Measurements from ENCODE around the gene PRR12. TPM values are rescaled to one million over a fixed set of nuclear protein-coding genes. Genes with fewer than 3 reads are reported as not detected.

PRR12 gene
- polyA plus RNA-seq, 4 donors = 2.4 to 18.4 (median 8.0) TPM

DNA sequence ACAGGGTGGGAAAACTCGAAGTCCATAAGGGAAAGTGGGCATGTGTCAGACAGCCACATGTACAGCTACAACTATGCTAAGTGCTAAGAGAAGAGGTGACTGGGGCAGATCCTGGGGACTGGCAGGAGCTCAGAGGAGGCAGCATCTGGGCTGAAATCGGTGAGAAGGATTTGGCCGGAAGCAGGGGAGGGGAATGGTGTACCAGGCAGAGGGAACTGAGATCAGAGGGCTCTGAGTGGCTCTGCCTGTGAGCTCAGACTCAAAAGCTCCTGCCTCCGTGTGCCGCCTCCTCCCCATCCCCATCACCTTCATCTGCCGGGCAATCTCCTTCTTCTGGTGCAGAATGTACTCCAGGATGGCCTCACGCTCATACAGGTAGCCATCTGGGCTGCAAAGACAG lies 32.4 kb upstream of the PRR12 start:
- H3K27me3 ChIP-seq (ENCODE audit: control insufficient read depth in 3 of 3, insufficient read depth in 3 of 3, low read length in 3 of 3) = no peaks in the 10 kb centered on the region
- H3K4me3 ChIP-seq (ENCODE audit: low read depth in 1 of 3, low read length in 3 of 3) = no peak overlapping the region
- WGBS, 3 donors = 45 to 73% (median 63%) methylated on average over 7 of the region's 7 CpGs
- peaks cover 5 to 48% (median 11%) of the 10 kb centered on the region in 3 donors for H3K4me1 ChIP-seq (ENCODE audit: control insufficient read depth in 3 of 3, insufficient read depth in 2 of 3, low read depth in 1 of 3, low read length in 2 of 3)
- peak overlapping the region in 1 of 3 donors; percentile 27 for H3K27ac ChIP-seq (ENCODE audit: low read depth in 1 of 3, low read length in 2 of 3)
- DNase-seq = no peak
- H3K36me3 ChIP-seq (ENCODE audit: control insufficient read depth in 3 of 3, insufficient read depth in 2 of 3, low read depth in 1 of 3, low read length in 3 of 3) = peaks cover 12 to 63% (median 22%) of the 10 kb centered on the region in 3 donors
- FAIRE-seq = no peak
- no peaks in the 10 kb centered on the region for H3K9me3 ChIP-seq (ENCODE audit: control insufficient read depth in 2 of 2, insufficient read depth in 1 of 2, low read depth in 1 of 2, low read length in 1 of 2)

- FAIRE-seq (no peak), DNase-seq (no peak)
- peak overlapping the region; percentile 66 to 87 (median 75) for H3K27ac ChIP-seq (ENCODE audit: low read depth in 1 of 3, low read length in 2 of 3)
- H3K4me1 ChIP-seq (ENCODE audit: control insufficient read depth in 3 of 3, insufficient read depth in 2 of 3, low read depth in 1 of 3, low read length in 2 of 3) = peaks cover 5 to 42% (median 11%) of the 10 kb centered on the region in 3 donors
- H3K4me3 ChIP-seq (ENCODE audit: low read depth in 1 of 3, low read length in 3 of 3) = no peak overlapping the region
- H3K36me3 ChIP-seq (ENCODE audit: control insufficient read depth in 3 of 3, insufficient read depth in 2 of 3, low read depth in 1 of 3, low read length in 3 of 3) = peaks cover 12 to 63% (median 22%) of the 10 kb centered on the region in 3 donors
- no peaks in the 10 kb centered on the region for H3K27me3 ChIP-seq (ENCODE audit: control insufficient read depth in 3 of 3, insufficient read depth in 3 of 3, low read length in 3 of 3)
- H3K9me3 ChIP-seq (ENCODE audit: control insufficient read depth in 2 of 2, insufficient read depth in 1 of 2, low read depth in 1 of 2, low read length in 1 of 2) = no peaks in the 10 kb centered on the region
- WGBS, 3 donors = 12 to 58% (median 43%) methylated on average over 3 of the region's 3 CpGs
These were observed 31.5 kb upstream of the PRR12 start for GRCh38 chr19:49559443-49559842.

DNA sequence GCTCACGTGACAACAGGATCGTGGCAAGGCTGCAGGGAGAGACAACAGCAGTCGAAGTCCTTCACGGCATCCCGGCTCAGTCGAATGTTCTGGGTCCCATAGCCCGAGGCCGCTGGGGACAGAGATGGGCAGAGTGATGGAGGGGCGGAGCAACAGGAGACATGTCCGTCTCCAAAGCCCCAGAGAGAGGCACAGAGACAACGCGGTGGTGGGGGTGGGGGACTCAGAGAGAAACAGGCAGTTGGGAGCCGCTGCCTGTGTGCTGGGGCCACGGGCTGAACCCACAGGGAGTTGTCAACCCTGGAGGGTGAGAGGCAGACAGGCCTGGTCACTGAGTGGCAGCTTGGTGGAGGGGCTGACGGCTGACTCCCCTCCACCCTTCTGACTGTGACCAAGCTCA lies 31.1 kb upstream of the PRR12 start:
- Histone ChIP-seq H3K9me3 (ENCODE audit: control insufficient read depth in 2 of 2, insufficient read depth in 1 of 2, low read depth in 1 of 2, low read length in 1 of 2) (no peaks in the 10 kb centered on the region), H3K27ac (ENCODE audit: low read depth in 1 of 3, low read length in 2 of 3) (peak overlapping the region; percentile 66 to 87 (median 75)), H3K27me3 (ENCODE audit: control insufficient read depth in 3 of 3, insufficient read depth in 3 of 3, low read length in 3 of 3) (no peaks in the 10 kb centered on the region), H3K4me3 (ENCODE audit: low read depth in 1 of 3, low read length in 3 of 3) (no peak overlapping the region), H3K36me3 (ENCODE audit: control insufficient read depth in 3 of 3, insufficient read depth in 2 of 3, low read depth in 1 of 3, low read length in 3 of 3) (peaks cover 12 to 58% (median 22%) of the 10 kb centered on the region in 3 donors), H3K4me1 (ENCODE audit: control insufficient read depth in 3 of 3, insufficient read depth in 2 of 3, low read depth in 1 of 3, low read length in 2 of 3) (peaks cover 5 to 42% (median 12%) of the 10 kb centered on the region in 3 donors)
- 28 to 53% (median 29%) methylated on average over 15 of the region's 15 CpGs for WGBS, 3 donors
- DNase-seq (peak in 1 of 2 donors; percentile 61), FAIRE-seq (no peak)

- peak in 1 of 2 donors; percentile 55 for DNase-seq
- H3K27ac ChIP-seq (ENCODE audit: low read depth in 1 of 3, low read length in 2 of 3) = peak overlapping the region; percentile 66 to 87 (median 75)
- WGBS, 3 donors = 13 to 36% (median 15%) methylated on average over 12 to 15 of the region's 15 CpGs
These were observed 30.6 kb upstream of the PRR12 start for GRCh38 chr19:49560358-49560900.

DNA sequence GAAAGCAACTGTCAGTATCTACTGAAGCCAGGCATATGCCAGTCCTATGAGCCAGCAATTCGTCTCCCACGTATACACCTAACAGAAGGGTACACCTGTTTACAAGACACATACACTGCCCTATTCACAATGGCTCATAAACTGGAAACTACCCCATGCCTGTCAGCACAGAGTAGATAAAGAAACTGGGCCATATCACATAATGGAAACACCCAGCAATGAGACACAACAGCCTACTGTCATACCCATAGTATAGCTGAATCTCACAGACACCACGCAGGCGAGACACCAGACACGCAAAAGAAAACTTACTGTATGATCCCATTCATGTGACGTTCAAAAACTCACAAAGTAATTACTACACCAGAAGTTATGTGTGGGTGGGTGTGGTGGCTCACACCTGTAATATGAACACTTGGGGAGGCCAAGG lies 26.4 kb upstream of the PRR12 start:
- FAIRE-seq = no peak

More at GRCh38 chr19:49560358-49560900, 30.6 kb upstream of the PRR12 start:
- no peak for FAIRE-seq
- H3K36me3 ChIP-seq (ENCODE audit: control insufficient read depth in 3 of 3, insufficient read depth in 2 of 3, low read depth in 1 of 3, low read length in 3 of 3) = peaks cover 11 to 53% (median 22%) of the 10 kb centered on the region in 3 donors
- H3K4me3 ChIP-seq (ENCODE audit: low read depth in 1 of 3, low read length in 3 of 3) = no peak overlapping the region
- H3K27me3 ChIP-seq (ENCODE audit: control insufficient read depth in 3 of 3, insufficient read depth in 3 of 3, low read length in 3 of 3) = no peaks in the 10 kb centered on the region
- H3K9me3 ChIP-seq (ENCODE audit: control insufficient read depth in 2 of 2, insufficient read depth in 1 of 2, low read depth in 1 of 2, low read length in 1 of 2) = no peaks in the 10 kb centered on the region
- H3K4me1 ChIP-seq (ENCODE audit: control insufficient read depth in 3 of 3, insufficient read depth in 2 of 3, low read depth in 1 of 3, low read length in 2 of 3) = peaks cover 5 to 41% (median 13%) of the 10 kb centered on the region in 3 donors

GRCh38 chr19:49565261-49565660 lies 25.7 kb upstream of the PRR12 start:
- H3K27me3 ChIP-seq (ENCODE audit: control insufficient read depth in 3 of 3, insufficient read depth in 3 of 3, low read length in 3 of 3) = no peaks in the 10 kb centered on the region
- DNase-seq (peak; percentile 74 to 90), FAIRE-seq (no peak)
- no peak overlapping the region for H3K4me3 ChIP-seq (ENCODE audit: low read depth in 1 of 3, low read length in 3 of 3)
- 20 to 30% (median 26%) methylated on average over 4 of the region's 4 CpGs for WGBS, 3 donors
- H3K4me1 ChIP-seq (ENCODE audit: control insufficient read depth in 3 of 3, insufficient read depth in 2 of 3, low read depth in 1 of 3, low read length in 2 of 3) = peaks cover 3 to 34% (median 6%) of the 10 kb centered on the region in 3 donors
- peaks cover 0 to 17% (median 0%) of the 10 kb centered on the region in 3 donors for H3K36me3 ChIP-seq (ENCODE audit: control insufficient read depth in 3 of 3, insufficient read depth in 2 of 3, low read depth in 1 of 3, low read length in 3 of 3)
- H3K9me3 ChIP-seq (ENCODE audit: control insufficient read depth in 2 of 2, insufficient read depth in 1 of 2, low read depth in 1 of 2, low read length in 1 of 2) = no peaks in the 10 kb centered on the region
- peak overlapping the region in 2 of 3 donors; percentile 64 to 85 for H3K27ac ChIP-seq (ENCODE audit: low read depth in 1 of 3, low read length in 2 of 3)

More for the DNA sequence above, 26.4 kb upstream of the PRR12 start:
- H3K27ac ChIP-seq (ENCODE audit: low read depth in 1 of 3, low read length in 2 of 3) = peak overlapping the region; percentile 8 to 85 (median 64)
- DNase-seq = peak; percentile 37 to 71
- peaks cover 4 to 40% (median 9%) of the 10 kb centered on the region in 3 donors for H3K4me1 ChIP-seq (ENCODE audit: control insufficient read depth in 3 of 3, insufficient read depth in 2 of 3, low read depth in 1 of 3, low read length in 2 of 3)
- H3K9me3 ChIP-seq (ENCODE audit: control insufficient read depth in 2 of 2, insufficient read depth in 1 of 2, low read depth in 1 of 2, low read length in 1 of 2) = no peaks in the 10 kb centered on the region
- H3K27me3 ChIP-seq (ENCODE audit: control insufficient read depth in 3 of 3, insufficient read depth in 3 of 3, low read length in 3 of 3) = no peaks in the 10 kb centered on the region
- H3K36me3 ChIP-seq (ENCODE audit: control insufficient read depth in 3 of 3, insufficient read depth in 2 of 3, low read depth in 1 of 3, low read length in 3 of 3) = peaks cover 0 to 24% (median 0%) of the 10 kb centered on the region in 3 donors
- 27 to 65% (median 43%) methylated on average over 6 of the region's 6 CpGs for WGBS, 3 donors
- H3K4me3 ChIP-seq (ENCODE audit: low read depth in 1 of 3, low read length in 3 of 3) = no peak overlapping the region

DNA sequence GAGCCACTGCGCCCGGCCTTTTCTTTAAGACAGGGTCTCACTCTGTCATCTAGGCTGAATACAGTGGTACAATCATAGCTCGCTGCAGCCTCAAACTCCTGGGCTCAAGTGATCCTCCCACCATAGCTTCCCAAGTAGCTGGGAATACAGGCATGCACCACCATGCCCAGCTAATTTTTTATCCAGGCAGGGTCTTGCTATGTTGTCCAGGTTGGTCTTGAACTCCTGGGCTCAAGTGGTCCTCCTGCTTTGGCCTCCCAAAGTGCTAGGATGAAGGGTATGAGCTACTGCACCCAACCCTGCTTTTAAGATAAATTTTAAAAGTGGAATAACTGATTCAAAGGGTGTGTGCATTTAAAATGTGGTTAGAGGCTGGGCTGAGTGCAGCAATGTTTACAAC lies 24.7 kb upstream of the PRR12 start:
- 96 to 100% (median 98%) methylated on average over 3 of the region's 3 CpGs for WGBS, 3 donors
- no peaks in the 10 kb centered on the region for H3K9me3 ChIP-seq (ENCODE audit: control insufficient read depth in 2 of 2, insufficient read depth in 1 of 2, low read depth in 1 of 2, low read length in 1 of 2)
- H3K27ac ChIP-seq (ENCODE audit: low read depth in 1 of 3, low read length in 2 of 3) = no peak overlapping the region
- no peaks in the 10 kb centered on the region for H3K27me3 ChIP-seq (ENCODE audit: control insufficient read depth in 3 of 3, insufficient read depth in 3 of 3, low read length in 3 of 3)
- no peak overlapping the region for H3K4me3 ChIP-seq (ENCODE audit: low read depth in 1 of 3, low read length in 3 of 3)
- H3K4me1 ChIP-seq (ENCODE audit: control insufficient read depth in 3 of 3, insufficient read depth in 2 of 3, low read depth in 1 of 3, low read length in 2 of 3) = peaks cover 3 to 34% (median 10%) of the 10 kb centered on the region in 3 donors
- FAIRE-seq (no peak), DNase-seq (no peak)
- H3K36me3 ChIP-seq (ENCODE audit: control insufficient read depth in 3 of 3, insufficient read depth in 2 of 3, low read depth in 1 of 3, low read length in 3 of 3) = peaks cover 0 to 17% (median 0%) of the 10 kb centered on the region in 3 donors

DNA sequence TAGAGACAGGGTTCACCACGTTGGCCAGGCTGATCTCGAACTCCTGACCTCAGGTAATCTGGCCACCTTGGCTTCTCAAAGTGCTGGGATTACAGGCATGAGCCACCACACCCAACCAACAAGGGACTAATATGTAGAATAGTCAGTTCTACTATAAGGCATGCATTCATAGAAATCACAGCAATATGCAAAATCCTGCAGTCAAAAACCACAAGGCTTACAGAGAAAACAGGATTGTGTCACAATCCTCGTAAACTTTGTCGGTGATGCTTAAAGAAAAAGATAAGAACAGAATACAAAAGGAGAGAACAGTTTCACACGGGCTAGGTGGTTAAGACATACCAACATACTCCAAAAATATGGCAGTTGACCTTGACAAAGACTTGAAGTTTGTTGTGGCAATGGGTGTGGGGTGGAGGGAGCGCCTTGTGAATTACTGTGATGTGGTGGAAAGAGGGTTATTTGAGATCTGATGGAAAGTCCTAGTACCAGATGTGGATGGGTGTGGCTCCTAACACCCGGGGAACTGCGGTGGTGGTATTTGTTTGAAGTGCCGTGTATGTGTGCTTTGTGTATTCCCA lies 23.0 kb upstream of the PRR12 start:
- DNase-seq = peak; percentile 48 to 55
- WGBS, 3 donors = 8 to 35% (median 23%) methylated on average over 9 of the region's 9 CpGs
- Histone ChIP-seq H3K27me3 (ENCODE audit: control insufficient read depth in 3 of 3, insufficient read depth in 3 of 3, low read length in 3 of 3) (no peaks in the 10 kb centered on the region), H3K27ac (ENCODE audit: low read depth in 1 of 3, low read length in 2 of 3) (peak overlapping the region; percentile 27 to 78 (median 33)), H3K36me3 (ENCODE audit: control insufficient read depth in 3 of 3, insufficient read depth in 2 of 3, low read depth in 1 of 3, low read length in 3 of 3) (peaks cover 0 to 20% (median 0%) of the 10 kb centered on the region in 3 donors), H3K4me3 (ENCODE audit: low read depth in 1 of 3, low read length in 3 of 3) (no peak overlapping the region), H3K4me1 (ENCODE audit: control insufficient read depth in 3 of 3, insufficient read depth in 2 of 3, low read depth in 1 of 3, low read length in 2 of 3) (peaks cover 3 to 29% (median 10%) of the 10 kb centered on the region in 3 donors), H3K9me3 (ENCODE audit: control insufficient read depth in 2 of 2, insufficient read depth in 1 of 2, low read depth in 1 of 2, low read length in 1 of 2) (no peaks in the 10 kb centered on the region)
- FAIRE-seq = no peak
